Karpas-422 (cell line): ENCODE data around the gene ARMC10. TPM values are rescaled to one million over a fixed set of nuclear protein-coding genes. Genes with fewer than 3 reads are reported as not detected.
A peak's percentile ranks its signal among the peaks of the same experiment; 100 is the strongest.
"Not testable (repeated sequence)": the region's sequence is repeated elsewhere in the genome, so short reads cannot be mapped to it uniquely, and the experiment has no call there.

Experiments used
- DNase-seq: peaks from one replicate; pipeline ENCODE4 v3.0.0-alpha.2; 2015
- H2AFZ ChIP-seq: fragments of 200-600 bp; sonication (generic); 2 replicates; pipeline ENCODE4 v1.6.1; 2014; ENCODE audit warnings: antibody characterized with exemption, low read length, mixed read lengths
- H3K27ac ChIP-seq: fragments of 200-600 bp; sonication (generic); 2 replicates; pipeline ENCODE4 v1.5.1; 2014; ENCODE audit warnings: mild to moderate bottlenecking, low read length, moderate library complexity
- H3K27me3 ChIP-seq: fragments of 200-600 bp; sonication (generic); 2 replicates; pipeline ENCODE4 v1.6.1; 2014; ENCODE audit warnings: low read length, mixed read lengths
- H3K36me3 ChIP-seq: fragments of 200-600 bp; sonication (generic); 2 replicates; pipeline ENCODE4 v1.6.1; 2014; ENCODE audit warnings: low read length, mixed read lengths; ENCODE audit not compliant: insufficient read depth
- H3K4me1 ChIP-seq: fragments of 200-600 bp; sonication (generic); 2 replicates; pipeline ENCODE4 v1.6.1; 2014; ENCODE audit warnings: mild to moderate bottlenecking, low read length, mixed read lengths
- H3K4me2 ChIP-seq: fragments of 200-600 bp; sonication (generic); 2 replicates; pipeline ENCODE4 v1.6.1; 2014; ENCODE audit warnings: low read length, low read depth, mild to moderate bottlenecking; ENCODE audit not compliant: poor library complexity, severe bottlenecking
- H3K4me3 ChIP-seq: fragments of 200-600 bp; sonication (generic); 2 replicates; pipeline ENCODE4 v1.5.1; 2014; ENCODE audit warnings: mild to moderate bottlenecking, antibody characterized with exemption, low read length, mixed read lengths
- H3K79me2 ChIP-seq: fragments of 200-600 bp; sonication (generic); 2 replicates; pipeline ENCODE4 v1.6.1; 2014; ENCODE audit warnings: mild to moderate bottlenecking, low read length, mixed read lengths
- H3K9ac ChIP-seq: fragments of 200-600 bp; sonication (generic); 2 replicates; pipeline ENCODE4 v1.6.0; 2014; ENCODE audit warnings: low read length
- H3K9me2 ChIP-seq: fragments of 200-600 bp; sonication (generic), shearing (Covaris generic); replicated peaks from 2 replicates; pipeline ENCODE4 v1.6.0; 2014; ENCODE audit warnings: mild to moderate bottlenecking, low read length, moderate library complexity; ENCODE audit not compliant: insufficient read depth
- H3K9me3 ChIP-seq: fragments of 300-700, 200-600 bp; sonication (generic); 2 replicates; pipeline ENCODE4 v1.6.1; 2014; ENCODE audit warnings: low read length, mixed read lengths
- H4K20me1 ChIP-seq: fragments of 200-600 bp; sonication (generic); 2 replicates; pipeline ENCODE4 v1.6.1; 2014; ENCODE audit warnings: mild to moderate bottlenecking, antibody characterized with exemption, low read length, low read depth; ENCODE audit not compliant: insufficient read depth
- total RNA-seq: library from RNA; depleted of rRNA; stranded (reverse); fragments of >200 nt; shearing (Covaris generic); gene quantifications from 2 replicates; pipeline ENCODE4 v1.2.3, GENCODE V29; 2014; ENCODE audit warnings: low replicate concordance; rRNA removed

ARMC10 gene
- total RNA-seq, 1 experiment from 2014 or later: 65.6 TPM

DNA sequence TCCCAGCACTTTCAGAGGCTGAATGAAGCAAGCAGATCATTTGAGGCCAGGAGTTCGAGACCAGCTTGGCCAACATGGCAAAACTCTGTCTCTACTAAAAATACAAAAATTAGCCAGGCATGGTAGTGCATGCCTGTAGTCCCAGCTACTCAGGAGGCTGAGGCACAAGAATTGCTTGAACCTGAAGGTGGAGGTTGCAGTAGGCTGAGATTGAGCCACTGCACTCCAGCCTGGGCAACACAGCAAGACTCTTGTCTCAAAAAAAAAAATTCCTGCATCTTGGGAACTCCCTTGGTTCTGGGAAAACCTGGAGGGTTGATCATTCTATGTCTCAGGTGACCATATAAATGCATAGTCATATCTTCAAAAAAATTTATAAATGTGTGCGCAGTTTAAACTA, 69.8 kb downstream of the ARMC10 start:
- H3K27ac ChIP-seq, H3K36me3 ChIP-seq: not testable (repeated sequence)

DNA sequence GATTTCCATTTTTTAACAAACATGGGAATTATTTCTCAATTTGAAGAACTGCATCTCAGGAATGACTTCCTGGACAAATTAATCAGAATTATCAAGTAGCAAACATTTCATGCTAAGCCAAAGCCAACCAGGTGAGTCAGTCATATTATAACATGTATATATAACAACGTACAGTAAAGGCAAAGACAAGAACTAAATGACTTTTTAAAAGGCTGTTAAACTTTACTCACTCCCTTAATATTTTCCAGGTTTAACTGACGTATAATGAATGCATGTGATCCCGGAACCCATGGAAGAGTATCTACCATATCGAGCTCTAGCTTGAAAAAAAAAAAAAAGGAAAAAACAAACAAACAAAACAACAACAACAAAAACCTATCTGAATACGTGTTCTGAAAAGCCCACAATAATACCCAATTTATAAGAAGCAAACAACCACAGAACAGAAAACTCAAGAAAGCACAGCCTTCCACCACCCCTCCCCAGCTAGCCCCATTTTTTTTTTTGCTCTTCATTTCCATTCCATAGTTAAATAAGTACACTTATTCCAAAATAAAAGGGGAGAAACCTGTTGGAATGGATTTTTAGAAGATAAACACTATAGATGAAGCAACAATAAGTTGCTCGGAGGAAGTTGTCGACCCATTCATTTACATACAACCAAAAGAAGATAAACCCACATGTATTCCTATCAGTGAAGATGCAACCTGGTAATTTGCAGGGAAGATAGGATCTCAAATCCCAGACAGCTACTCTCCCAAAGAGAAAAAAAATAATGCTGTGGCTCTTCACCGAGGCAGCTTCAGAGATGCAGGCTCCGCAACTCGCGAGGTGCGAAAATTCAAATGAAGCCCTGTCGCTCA, 73.4 kb downstream of the ARMC10 start:
- Histone ChIP-seq H3K4me2 (peak overlapping the region; percentile 98), H4K20me1 (no peaks in the 10 kb centered on the region), H3K27ac (peak overlapping the region; percentile 86), H3K36me3 (no peaks in the 10 kb centered on the region), H3K9ac (peak overlapping the region; percentile 95), H3K27me3 (no peaks in the 10 kb centered on the region), H3K9me3 (no peaks in the 10 kb centered on the region), H3K79me2 (peaks cover 62% of the 10 kb centered on the region), H3K9me2 (no peaks in the 10 kb centered on the region), H3K4me3 (peak overlapping the region; percentile 88), H2AFZ (peak overlapping the region; percentile 27; the same call in 1 of the 2 replicates), H3K4me1 (peaks cover 35% of the 10 kb centered on the region)
- peak; percentile 52 for DNase-seq

More for the DNA sequence above, 69.8 kb downstream of the ARMC10 start:
- not testable (repeated sequence) for H3K9ac ChIP-seq, H3K4me3 ChIP-seq, H3K27me3 ChIP-seq, H4K20me1 ChIP-seq, H3K9me3 ChIP-seq, H3K9me2 ChIP-seq, H2AFZ ChIP-seq, H3K4me2 ChIP-seq
- peaks cover 88% of the 10 kb centered on the region for H3K79me2 ChIP-seq
- H3K4me1 ChIP-seq: peaks cover 27% of the 10 kb centered on the region
- DNase-seq: peak; percentile 16

Other genes with a start within 250 kb of the ARMC10 start
- not detected in 2 replicates for gene LRRC17, start 162.1 kb upstream of the ARMC10 start, total RNA-seq
- gene FBXL13, start 344 bp upstream of the ARMC10 start, total RNA-seq: 4.2 and 5.0 TPM in 2 replicates
- 12.9 and 24.8 TPM in 2 replicates for gene NAPEPLD, start 74.0 kb downstream of the ARMC10 start, total RNA-seq
- 74.6 and 117 TPM in 2 replicates for gene PMPCB, start 222.3 kb downstream of the ARMC10 start, total RNA-seq